Keratinocyte (primary cell): ENCODE measurements around the gene AP3B1.

Experiments
- EZH2 ChIP-seq: IDR thresholded peaks from one replicate; pipeline ENCODE4 v1.6.1; 2012; ENCODE audit warnings: inconsistent platforms, mild to moderate bottlenecking, low read length, moderate library complexity
- TF ChIP-seq, protein P1 (sequence below), 3 experiments: IDR thresholded peaks in 1 of 3; conservative IDR thresholded peaks in 1 of 3; optimal IDR thresholded peaks in 1 of 3; 2 replicates in 2 of 3; 3 replicates in 1 of 3; pipeline versions ENCODE3 to v1.5.1; 2011; ENCODE audit warnings: low read length in 3 of 3, mild to moderate bottlenecking in 3 of 3, moderate library complexity in 2 of 3, control low read depth in 1 of 3, inconsistent platforms in 1 of 3; ENCODE audit not compliant: insufficient read depth in 2 of 3; ENCODE audit errors: extremely low read depth in 1 of 3

DNA sequence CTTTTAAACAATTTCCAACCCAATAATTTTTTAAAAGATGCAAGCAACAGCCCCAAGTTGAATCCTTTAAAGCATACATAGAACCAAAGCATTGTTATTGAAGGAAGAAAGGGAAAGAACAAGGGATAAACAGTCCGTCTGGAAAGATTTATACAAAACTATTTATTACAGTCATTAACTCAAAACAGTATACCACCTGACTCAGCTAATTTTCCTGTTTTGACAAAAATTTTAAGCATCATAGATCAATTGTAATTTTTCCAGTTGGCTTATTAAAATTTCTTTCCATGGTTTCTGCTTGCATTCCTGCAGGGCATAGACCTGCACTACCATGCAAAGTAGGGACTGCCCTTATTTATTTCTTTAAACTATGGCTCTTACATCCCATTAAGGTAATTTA, 29.9 kb downstream of the AP3B1 start:
- no peak for TF ChIP-seq EZH2
- TF ChIP-seq, protein P1, sequence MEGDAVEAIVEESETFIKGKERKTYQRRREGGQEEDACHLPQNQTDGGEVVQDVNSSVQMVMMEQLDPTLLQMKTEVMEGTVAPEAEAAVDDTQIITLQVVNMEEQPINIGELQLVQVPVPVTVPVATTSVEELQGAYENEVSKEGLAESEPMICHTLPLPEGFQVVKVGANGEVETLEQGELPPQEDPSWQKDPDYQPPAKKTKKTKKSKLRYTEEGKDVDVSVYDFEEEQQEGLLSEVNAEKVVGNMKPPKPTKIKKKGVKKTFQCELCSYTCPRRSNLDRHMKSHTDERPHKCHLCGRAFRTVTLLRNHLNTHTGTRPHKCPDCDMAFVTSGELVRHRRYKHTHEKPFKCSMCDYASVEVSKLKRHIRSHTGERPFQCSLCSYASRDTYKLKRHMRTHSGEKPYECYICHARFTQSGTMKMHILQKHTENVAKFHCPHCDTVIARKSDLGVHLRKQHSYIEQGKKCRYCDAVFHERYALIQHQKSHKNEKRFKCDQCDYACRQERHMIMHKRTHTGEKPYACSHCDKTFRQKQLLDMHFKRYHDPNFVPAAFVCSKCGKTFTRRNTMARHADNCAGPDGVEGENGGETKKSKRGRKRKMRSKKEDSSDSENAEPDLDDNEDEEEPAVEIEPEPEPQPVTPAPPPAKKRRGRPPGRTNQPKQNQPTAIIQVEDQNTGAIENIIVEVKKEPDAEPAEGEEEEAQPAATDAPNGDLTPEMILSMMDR (optimal IDR thresholded peaks at IDR 0.05 in 1 of 3, IDR thresholded peaks at IDR 0.05 in 1 of 3, conservative IDR thresholded peaks at IDR 0.05 in 1 of 3; ENCODE audit: extremely low read depth in 1 of 3, insufficient read depth in 2 of 3, low read length in 3 of 3): no peak
